Neutrophil (primary cell): ENCODE data around the gene SATB2.

Experiments used
- H3K27ac ChIP-seq: fragments of 200-600 bp; sonication (generic); 2 replicates; pipeline ENCODE4 v1.5.1; 2016; ENCODE audit warnings: mild to moderate bottlenecking, moderate library complexity
- H3K27me3 ChIP-seq: fragments of 200-600 bp; sonication (generic); 2 replicates; pipeline ENCODE4 v1.6.0; 2016; ENCODE audit warnings: mild to moderate bottlenecking
- H3K36me3 ChIP-seq: fragments of 200-600 bp; sonication (generic); 2 replicates; pipeline ENCODE4 v1.5.1; 2017
- H3K4me1 ChIP-seq, 2 experiments: fragments of 200-600 bp in 1 of 2; sonication (generic) in 1 of 2; 1 replicate in 1 of 2; 2 replicates in 1 of 2; pipeline versions ENCODE4 v1.5.1 to v1.6.1; 2013 to 2016; ENCODE audit warnings: low read depth in 1 of 2, low read length in 1 of 2, mild to moderate bottlenecking in 1 of 2, moderate library complexity in 1 of 2; ENCODE audit not compliant: control insufficient read depth in 1 of 2, insufficient read depth in 1 of 2
- H3K4me3 ChIP-seq, 2 experiments: fragments of 200-600 bp in 1 of 2; sonication (generic) in 1 of 2; 1 replicate in 1 of 2; 2 replicates in 1 of 2; pipeline ENCODE4 v1.5.1; 2013 to 2016; ENCODE audit warnings: low read depth in 1 of 2, low read length in 1 of 2, mild to moderate bottlenecking in 1 of 2, moderate library complexity in 1 of 2
- H3K9me3 ChIP-seq: fragments of 200-600 bp; sonication (generic); 2 replicates; pipeline ENCODE4 v1.5.1; 2016
- CTCF ChIP-seq: fragments of 200-600 bp; sonication (generic); IDR thresholded peaks from 2 replicates; pipeline ENCODE4 v1.5.1; 2016; ENCODE audit warnings: antibody characterized with exemption

SATB2 gene

GRCh38 chr2:199477277-199477834 lies 19.6 kb upstream of the SATB2 start:
- H3K27ac ChIP-seq = no peak overlapping the region
- no peak for TF ChIP-seq CTCF
- peaks cover 85% of the 10 kb centered on the region for H3K27me3 ChIP-seq
- H3K4me3 ChIP-seq = no peak overlapping the region
- no peaks in the 10 kb centered on the region for H3K36me3 ChIP-seq
- no peaks in the 10 kb centered on the region for H3K9me3 ChIP-seq
- H3K4me1 ChIP-seq = no peaks in the 10 kb centered on the region

- Histone ChIP-seq H3K27me3 (peaks cover 100% of the 10 kb centered on the region), H3K4me3 (no peak overlapping the region)
Observed at GRCh38 chr2:199471443-199472057, 13.8 kb upstream of the SATB2 start.

GRCh38 chr2:199470672-199471442 lies 13.1 kb upstream of the SATB2 start:
- Histone ChIP-seq H3K4me3 (no peak overlapping the region), H3K9me3 (no peaks in the 10 kb centered on the region), H3K4me1 (peaks cover 4 to 12% of the 10 kb centered on the region in 2 experiments), H3K36me3 (no peaks in the 10 kb centered on the region), H3K27ac (no peak overlapping the region), H3K27me3 (peaks cover 100% of the 10 kb centered on the region)
- TF ChIP-seq CTCF = no peak

More at GRCh38 chr2:199471443-199472057, 13.8 kb upstream of the SATB2 start:
- Histone ChIP-seq H3K27ac (no peak overlapping the region), H3K36me3 (no peaks in the 10 kb centered on the region), H3K9me3 (no peaks in the 10 kb centered on the region), H3K4me1 (peaks cover 4 to 12% of the 10 kb centered on the region in 2 experiments)
- no peak for TF ChIP-seq CTCF

GRCh38 chr2:199470361-199470671 lies 12.6 kb upstream of the SATB2 start:
- Histone ChIP-seq H3K9me3 (no peaks in the 10 kb centered on the region), H3K27ac (no peak overlapping the region), H3K27me3 (peaks cover 100% of the 10 kb centered on the region), H3K4me1 (peaks cover 4 to 12% of the 10 kb centered on the region in 2 experiments), H3K36me3 (no peaks in the 10 kb centered on the region), H3K4me3 (no peak overlapping the region)
- TF ChIP-seq CTCF = no peak

GRCh38 chr2:199469514-199470360 lies 12.0 kb upstream of the SATB2 start:
- H3K27ac ChIP-seq = no peak overlapping the region
- H3K36me3 ChIP-seq = no peaks in the 10 kb centered on the region
- no peaks in the 10 kb centered on the region for H3K9me3 ChIP-seq
- H3K27me3 ChIP-seq = peaks cover 100% of the 10 kb centered on the region
- TF ChIP-seq CTCF = no peak
- H3K4me1 ChIP-seq = peaks cover 4 to 13% of the 10 kb centered on the region in 2 experiments
- H3K4me3 ChIP-seq = no peak overlapping the region
